Hematopoietic multipotent progenitor cell treated with erythropoietin and hydrocortisone succinate and interleukin-3 and kit ligand, for 8 days (in vitro differentiated cells): Measurements from ENCODE around the gene ZNF771.
"Not testable (repeated sequence)": the region's sequence is repeated elsewhere in the genome, so short reads cannot be mapped to it uniquely, and the experiment has no call there.

ENCODE experiments used
- DNase-seq: peaks from one replicate; pipeline ENCODE4 v3.0.0-alpha.2; 2015

The ZNF771 gene

DNA sequence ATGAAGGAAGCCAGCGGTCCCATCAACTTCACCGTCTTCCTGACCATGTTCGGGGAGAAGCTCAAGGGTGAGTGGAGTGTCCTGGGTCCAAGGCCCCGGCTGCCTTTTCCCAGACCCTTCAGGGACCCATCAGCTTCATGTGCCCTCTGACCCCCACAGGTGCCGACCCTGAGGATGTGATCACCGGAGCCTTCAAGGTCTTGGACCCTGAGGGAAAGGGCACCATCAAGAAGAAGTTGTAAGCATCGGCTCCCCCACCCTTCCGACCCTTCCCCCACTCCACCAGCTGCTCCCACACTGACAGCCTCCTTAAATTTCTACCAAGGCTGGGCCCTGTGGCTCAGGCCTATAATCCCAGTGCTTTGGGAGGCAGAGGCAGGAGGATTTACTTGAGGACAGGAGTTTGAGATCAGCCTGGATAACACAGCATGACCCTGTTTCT, 30.9 kb upstream of the ZNF771 start:
- no peak for DNase-seq

DNA sequence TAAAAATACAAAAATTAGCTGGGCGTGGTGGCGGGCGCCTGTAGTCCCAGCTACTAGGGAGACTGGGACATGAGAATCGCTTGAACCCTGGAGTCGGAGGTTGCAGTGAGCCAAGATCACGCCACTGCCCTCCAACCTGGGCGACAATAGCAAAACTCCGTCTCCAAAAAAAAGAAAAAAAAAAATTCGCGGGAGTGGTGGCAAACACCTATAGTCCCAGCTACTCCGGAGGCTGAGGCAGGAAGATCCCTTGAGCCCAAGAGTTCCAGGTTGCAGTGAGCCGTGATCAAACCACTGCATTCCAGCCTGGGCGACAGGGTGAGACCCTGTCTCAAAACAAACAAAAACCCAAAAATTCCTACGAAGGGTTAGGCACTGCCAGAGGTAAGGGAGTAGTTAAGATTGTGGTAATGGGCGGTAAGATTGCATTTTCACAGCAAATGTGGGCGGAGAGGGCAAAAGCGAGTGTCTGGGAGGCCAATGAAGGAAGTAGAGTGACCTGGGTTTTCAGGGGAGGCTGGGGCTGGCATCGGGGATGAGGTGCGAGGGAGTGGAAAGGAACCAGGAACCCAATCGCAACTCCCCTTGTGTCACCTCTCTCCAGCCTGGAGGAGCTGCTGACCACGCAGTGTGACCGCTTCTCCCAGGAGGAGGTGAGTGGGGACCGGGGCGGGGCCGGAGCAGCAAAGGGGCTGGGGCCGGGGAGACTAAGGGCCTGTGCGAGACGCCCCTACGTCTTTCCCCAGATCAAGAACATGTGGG, 30.2 kb upstream of the ZNF771 start:
- DNase-seq: no peak

DNA sequence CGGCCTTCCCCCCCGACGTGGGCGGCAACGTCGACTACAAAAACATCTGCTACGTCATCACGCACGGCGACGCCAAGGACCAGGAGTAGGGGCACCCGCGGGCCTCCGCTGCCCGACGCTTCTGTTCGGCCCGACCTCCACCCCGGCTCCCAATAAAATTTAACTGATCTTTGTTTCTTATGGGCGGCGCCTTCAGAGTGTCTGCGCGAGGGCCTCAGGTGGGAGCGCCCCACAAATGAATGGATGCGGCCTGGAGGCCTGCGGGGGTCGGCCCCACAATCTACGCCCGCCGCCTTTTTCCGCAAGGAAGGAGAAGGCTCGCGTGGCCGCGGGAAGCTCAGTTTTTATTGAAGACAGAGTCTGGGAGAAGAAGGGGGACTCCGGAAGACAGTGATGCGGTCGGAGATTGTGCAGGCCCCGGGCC, 29.6 kb upstream of the ZNF771 start:
- peak; percentile 90 for DNase-seq

DNA sequence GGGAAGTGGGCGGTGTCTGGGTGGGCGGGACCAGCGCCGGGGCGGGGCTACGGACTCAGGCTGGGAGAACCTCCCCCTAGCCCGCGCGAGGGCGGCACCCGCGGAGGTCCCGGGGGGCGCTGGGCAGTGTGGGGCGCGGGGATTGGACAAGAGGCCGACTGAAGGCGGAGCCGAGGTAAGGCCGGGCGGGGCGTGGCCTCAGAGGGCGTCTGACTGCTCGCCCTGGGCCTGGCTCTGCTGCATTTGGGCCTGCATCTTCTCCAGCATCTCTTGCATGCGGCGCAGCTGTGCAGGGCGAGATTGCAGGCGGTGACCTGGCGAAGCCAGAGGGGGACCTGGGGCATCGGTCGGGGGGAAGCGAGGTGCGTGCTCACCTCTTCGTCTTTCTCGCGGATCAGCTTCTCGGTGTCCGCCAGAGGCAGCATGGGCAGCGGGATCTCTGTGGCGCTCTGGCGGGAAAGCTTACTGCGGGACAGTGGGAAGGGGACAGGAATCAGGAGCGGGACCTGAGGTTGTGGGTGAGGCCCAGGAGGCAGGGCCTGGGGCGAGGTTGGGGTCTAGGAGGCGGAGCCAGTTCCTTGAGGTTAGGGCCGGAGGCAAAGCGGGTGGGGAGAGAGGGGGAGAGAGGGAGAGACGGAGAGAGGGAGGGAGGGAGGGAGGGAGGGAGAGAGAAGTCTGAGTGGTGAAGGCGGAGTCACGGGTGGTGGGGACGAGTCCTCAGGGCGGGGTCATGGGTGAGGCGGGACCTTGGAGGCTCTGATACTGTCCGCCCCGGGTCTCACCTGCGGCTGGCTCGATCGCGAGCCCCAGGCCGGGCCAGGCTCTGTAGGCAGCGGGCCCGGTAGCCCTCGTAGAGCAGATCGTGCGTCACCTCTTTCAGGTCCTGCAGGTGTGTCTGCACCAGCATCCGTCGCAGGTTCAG, 28.9 kb upstream of the ZNF771 start:
- peak; percentile 97 for DNase-seq

DNA sequence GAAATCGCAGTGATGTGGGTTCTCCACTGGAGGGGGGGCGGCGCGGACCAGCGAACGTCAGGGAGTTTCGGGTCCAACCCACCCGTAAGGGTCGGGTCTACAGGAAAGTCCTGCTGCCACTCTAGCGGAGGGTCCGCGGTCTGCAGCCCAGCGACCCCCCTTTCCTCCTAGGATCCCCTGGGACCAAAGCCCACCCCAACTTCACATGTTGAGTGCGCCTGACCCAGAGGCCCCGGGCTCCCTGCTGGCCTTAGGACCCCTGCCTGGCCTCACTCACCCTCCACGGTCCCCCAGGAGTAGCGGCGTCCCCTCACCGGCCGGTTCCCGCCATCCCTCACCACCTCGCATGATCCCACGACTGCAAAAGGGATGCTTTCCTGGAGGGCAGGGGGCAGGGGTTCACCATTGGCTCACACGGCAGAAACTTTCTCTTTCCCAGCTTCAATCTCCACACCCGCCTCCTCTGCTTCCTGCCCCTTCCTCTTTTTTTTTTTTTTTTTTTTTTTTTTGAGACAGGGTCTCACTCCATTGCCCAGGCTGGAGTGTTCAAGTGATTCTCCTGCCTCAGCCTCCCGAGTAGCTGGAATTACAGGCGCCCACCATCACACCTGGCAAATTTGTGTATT, 28.1 kb upstream of the ZNF771 start:
- no peak for DNase-seq

DNA sequence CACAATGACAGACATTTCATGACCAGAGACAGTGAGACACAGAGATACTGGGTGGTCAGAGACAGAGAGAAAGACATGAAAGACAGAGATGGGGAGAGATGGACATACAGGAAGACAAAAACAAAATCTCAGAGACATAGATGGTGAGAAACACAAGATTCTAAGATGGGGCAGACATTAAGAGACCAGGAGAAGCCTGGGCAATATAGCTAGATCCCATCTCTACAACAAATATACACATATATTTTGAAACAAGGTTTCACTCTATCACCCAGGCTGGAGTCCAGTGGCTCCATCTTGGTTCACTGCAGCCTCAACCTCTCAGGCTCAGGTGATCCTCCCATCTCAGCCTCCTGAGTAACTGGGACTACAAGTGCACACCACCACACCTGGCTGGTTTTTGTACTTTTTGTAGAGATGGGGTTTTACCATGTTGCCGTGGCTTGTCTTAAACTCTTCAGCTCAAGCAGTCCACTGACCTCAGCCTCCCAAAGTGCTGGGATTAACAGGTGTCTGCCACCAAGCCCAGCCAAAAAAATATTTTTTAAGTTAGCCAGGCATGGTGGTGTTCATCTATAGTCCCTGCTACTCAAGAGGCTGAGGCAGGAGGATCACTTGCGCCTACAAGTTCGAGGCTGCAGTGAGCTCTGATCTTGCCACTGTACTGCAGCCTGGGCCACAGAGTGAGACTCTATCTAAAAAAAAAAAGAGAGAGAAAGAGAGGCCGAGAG, 27.2 kb upstream of the ZNF771 start:
- DNase-seq: no peak

DNA sequence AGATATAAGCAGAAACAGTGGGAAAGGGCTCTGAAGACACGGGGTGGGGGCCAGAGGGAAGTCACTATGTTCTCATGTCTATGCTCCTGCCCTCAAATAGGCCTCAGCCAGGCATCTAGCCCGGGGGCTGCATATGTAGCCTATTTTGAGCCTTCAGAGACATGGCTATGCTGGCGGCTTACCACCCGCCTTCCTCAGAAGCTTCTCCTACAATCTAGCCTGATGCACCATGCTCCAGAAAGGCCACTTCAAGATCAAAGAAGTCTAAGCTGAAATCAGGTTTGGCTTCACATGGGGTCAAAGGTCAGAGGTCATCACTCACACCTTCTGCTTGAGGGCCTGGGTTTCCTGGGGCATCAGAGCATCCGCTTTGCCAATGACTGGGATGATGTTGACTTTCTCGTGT, 26.6 kb upstream of the ZNF771 start:
- DNase-seq: no peak

DNA sequence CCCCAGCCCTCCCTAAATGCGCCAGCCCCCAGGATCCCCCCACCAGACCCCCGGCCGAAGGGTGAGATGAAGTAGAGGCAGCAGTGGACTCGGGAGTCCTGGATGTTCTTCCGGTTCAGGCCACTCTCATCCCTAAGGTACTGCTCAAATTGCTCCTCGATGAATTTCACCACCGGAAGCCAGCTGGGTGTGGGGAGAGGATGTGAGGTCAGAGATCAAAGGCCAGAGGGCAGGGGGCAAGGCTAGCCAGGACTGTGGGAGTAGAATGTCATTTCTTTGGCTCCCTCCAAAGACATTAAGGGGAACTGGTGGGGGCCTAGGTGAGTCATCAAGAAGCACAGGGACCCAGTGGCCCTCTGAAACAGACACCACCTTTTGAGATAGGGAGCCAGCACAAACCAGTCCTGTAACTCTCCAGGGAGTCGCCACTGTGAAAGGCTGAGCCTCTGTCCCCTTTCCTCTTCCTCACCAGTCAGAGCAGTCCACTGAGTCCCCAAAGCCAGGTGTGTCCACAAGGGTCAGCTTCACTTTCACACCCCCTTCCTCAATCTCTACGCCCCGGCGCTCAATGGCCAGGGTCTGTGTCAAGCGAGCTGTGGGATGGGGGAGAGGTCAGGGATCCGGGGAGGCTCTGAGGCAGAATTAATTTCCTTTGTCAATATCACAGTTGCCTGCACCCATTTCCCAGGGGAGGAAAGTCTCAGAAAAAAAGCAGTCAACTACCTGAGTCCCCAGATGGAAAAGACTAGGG, 25.9 kb upstream of the ZNF771 start:
- no peak for DNase-seq

DNA sequence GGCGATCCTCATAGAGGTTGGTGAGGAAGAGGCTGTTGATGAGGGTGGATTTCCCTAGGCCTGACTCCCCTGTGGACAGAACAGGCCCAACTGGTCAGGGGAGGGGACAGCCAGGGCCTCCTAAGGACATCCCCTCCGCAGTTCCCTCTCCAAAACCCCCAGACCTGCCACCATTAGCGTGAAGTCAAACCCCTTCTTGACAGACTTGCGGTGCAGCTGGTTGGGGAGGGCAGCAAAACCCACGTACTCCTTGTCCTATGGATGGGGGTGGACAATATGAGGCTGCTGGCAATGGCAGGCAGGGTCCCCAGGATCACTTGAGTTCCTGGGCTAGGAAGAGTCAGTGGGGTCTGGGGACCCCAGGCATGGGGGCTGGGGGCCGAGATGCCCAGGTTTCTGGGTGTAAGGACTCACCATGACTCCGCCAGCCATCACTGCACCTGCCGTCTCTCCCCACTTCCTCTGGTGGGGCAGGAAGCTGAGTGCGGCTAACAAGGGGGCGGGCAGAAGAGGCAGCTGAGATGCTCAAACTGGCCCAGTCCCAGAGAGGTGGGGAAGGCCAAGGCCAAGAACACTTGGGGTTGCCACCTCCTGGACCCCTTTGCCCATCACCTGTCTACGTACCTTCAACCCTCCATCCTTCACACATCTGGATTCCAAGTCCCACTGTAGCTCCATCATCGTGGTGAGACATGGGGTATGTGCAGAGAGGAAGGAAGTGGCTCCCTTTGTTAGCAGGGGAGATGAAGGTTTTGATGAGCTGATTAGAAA, 25.1 kb upstream of the ZNF771 start, which contains the start of gene SEPTIN1:
Gene SEPTIN1, minus strand, starts transcription at position 451 of the 771 bp plus-strand sequence. Its CDS starts 19 bp downstream, at position 432.
- DNase-seq: no peak

DNA sequence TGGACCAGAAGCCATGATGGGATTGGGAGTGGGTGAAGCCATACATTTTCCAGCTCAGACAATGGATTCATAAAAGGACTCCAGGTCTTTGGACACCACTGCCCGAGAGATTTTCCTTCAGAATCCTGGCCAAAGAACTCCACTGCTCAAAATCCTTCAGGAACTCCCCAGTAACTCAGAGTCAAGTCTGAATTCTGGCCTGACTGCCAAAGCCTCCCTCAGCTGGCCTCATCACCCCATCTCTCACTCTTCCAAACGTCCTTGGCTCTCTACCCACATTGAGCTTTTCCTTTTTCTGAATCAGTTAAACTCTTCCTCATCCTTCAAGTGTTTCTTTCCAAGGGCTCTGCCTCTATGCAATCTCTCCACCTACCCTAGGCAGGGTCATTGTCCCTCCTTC, 23.9 kb upstream of the ZNF771 start:
- no peak for DNase-seq

DNA sequence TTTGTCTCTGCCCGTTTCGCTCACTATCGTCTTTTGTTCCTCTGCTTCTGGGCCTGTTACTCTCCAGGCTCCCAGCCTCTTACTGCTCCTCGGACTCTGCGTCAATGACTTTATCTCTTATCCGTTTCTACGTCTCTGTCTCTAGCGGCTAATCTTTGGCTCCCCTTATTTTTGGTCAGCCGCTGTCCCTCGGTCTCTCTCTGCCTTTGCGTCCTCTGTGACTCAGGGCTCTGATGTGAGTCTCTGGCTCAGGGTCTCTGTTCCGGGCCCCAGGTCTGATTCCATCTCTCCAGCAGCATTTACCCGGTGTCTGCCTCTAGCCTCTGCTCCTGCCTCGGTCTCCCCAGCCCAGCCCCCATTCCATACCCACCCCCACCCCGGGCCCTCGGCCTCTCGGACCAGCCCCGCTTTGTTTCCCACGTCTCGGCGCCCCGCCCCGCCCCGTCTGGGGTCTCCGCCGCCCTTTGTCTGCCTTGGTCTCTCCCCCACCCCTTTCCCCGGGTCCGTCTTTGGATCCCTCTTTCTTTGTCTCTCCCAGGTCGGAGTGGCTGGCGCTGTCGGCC, 12.7 kb upstream of the ZNF771 start:
- DNase-seq: no peak

DNA sequence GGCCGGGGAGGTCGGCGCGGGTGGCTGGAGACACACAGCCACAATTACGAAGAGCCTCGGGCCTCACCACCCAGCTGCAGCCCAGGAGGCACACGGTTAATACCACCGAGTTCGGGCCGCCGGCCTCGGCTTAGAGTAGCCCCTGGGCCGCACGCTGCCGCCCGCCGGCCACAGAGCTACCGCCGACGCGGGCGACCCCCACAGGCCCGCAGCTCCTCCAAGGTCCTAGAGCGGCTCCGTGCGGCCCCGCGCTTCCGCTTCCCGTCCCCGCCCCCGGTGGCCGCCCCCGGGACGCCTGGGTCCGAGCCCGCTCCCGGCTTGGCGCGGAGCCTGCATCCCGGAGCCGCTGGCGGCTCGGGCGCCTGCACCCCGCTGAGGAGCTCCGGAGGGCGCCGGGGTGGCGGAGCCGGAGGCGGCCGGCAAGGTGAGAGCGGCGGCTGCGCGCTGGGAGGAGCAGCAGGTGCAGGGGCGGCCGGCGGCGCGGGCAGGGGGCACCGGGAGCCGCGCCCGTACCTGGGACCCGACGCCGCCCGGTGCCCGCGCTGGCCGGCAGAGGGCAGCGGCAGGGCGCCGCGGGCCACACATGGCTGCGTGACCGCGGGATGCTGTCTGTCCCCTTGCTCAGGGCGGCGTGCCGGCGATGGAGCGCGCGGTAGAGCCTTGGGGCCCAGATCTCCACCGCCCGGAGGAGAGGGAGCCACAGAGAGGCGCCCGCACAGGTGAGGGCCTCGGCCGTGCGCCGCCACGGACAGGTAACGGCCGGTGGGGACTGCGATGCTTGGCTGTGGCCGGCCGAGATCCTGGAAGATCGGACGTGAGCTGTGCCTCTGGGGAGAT, 12.0 kb upstream of the ZNF771 start, which contains the start of gene ZNF48:
Gene ZNF48, plus strand, starts transcription at position 266 of the 837 bp plus-strand sequence. Its CDS starts 375 bp downstream, at position 641.
- DNase-seq: peak; percentile 65

DNA sequence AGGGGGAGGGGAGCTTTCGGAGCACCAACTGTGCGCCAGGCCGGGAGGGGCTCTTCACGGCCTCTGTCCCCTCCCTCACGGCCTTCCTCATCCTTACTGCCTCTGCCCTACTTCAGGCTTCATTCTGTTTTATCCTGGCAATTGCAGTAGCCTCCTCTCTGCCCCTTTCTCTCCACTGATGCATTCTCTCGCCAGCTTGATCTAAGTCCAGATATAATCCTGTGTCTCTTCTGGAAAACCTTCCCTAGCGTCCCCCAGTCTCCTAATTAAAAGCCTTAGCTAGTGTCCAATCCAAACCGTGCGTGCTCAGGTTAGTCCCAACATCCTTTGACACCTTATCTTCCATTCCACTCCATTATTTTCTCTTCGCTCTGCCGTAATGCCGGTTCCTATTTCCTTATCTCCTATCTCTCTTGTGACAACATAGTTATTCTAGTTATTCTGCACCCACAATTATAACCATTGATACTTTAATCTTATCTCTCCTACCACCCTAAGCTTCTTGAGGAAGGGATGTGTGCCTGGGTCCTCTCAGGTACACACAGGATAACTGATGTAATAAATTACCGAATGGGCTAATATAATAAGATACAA, 11.3 kb upstream of the ZNF771 start:
- DNase-seq: no peak

DNA sequence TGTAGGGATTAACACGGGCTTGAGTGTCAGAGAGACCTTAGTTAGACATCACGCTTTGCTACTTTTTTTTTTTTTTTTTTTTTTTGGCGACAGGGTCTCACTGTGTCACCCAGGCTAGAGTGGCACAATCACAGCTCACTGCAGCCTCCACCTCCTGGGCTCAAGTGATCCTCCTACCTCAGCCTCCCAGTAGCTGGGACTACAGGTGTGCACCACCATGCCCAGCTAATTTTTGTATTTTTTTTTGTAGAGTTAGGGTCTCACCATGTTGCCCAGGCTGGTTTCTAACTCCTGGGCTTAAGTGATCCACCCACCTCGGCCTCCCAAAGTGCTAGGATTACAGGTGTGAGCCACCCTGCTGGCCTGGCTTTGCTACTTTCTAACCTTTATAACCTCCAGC, 10.8 kb upstream of the ZNF771 start:
- DNase-seq: not testable (repeated sequence)

DNA sequence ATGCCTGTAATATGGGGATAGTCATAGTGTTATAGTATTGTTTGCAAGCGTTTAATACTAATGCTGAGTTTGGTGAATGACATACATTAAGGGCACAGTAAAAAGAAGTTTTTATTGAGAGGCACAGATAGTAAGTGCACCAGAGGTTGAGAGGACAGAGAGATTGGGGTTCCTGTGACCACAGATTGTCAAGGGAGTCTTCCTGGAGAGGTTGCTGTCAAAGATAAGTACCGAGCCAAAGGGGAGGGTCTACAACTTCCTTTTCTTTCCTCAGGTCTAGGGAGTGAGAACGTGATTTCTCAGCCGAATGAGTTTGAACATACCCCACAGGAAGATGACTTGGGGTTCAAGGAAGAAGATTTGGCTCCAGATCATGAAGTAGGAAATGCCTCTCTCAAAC, 10.3 kb upstream of the ZNF771 start:
- peak; percentile 50 for DNase-seq

DNA sequence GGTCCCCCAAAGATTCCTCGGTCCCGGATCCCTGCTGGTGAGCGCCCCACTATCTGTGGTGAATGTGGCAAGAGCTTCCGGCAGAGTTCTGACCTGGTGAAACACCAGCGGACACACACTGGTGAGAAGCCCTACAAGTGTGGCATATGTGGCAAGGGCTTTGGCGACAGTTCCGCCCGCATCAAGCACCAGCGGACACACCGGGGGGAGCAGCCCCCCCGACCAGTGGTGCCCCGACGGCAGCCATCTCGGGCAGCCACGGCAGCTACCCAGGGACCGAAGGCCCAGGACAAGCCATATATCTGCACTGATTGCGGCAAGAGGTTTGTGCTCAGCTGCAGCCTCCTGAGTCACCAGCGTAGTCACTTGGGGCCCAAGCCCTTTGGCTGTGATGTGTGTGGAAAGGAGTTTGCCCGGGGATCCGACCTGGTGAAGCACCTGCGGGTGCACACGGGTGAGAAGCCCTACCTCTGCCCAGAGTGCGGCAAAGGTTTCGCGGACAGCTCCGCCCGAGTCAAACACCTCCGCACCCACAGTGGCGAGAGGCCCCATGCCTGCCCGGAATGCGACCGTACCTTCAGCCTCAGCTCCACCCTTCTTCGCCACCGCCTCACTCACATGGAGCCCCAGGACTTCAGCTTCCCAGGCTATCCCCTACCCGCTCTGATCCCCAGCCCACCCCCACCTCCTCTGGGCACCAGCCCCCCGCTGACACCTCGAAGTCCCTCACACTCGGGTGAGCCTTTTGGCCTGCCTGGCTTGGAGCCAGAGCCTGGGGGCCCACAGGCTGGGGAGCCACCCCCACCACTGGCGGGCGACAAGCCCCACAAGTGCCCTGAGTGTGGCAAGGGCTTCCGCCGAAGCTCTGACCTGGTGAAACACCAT, 9.4 kb upstream of the ZNF771 start:
- DNase-seq: no peak

DNA sequence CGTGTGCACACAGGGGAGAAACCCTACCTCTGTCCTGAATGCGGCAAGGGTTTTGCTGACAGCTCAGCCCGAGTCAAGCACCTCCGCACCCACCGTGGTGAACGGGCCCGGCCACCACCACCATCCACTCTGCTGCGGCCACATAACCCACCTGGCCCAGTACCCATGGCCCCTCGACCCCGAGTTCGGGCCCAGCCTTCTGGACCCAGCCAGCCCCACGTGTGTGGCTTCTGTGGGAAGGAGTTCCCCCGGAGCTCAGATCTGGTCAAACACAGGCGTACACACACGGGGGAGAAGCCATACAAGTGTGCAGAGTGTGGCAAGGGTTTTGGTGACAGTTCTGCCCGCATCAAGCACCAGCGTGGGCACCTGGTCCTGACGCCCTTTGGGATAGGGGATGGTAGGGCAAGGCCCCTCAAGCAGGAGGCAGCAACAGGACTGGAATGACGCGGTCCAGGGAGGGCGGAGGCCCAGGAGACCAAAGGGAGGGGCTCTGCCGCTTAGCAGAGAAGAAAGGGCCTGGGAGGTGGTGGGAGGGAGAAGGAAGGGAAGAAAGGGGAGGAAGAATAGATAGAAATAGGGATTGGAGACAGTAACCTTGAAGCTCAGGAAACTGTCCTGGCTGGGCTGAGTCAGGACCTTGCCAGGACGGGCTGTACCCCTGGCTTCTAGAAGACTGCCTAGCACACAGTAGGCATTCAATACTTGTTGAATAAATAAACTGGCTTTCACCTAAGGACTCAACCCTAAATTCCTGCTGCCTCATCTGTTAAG, 8.6 kb upstream of the ZNF771 start:
- no peak for DNase-seq
